DOHH2 (cell line): ENCODE results near the gene POC1B.

Experiments used
- EZH2phosphoT487 ChIP-seq: fragments of 200-600 bp; sonication (generic); IDR thresholded peaks from 2 replicates; pipeline ENCODE4 v1.6.1; 2017; ENCODE audit warnings: borderline replicate concordance, mild to moderate bottlenecking, antibody characterized with exemption, low read length, moderate library complexity, mixed read lengths
- TF ChIP-seq, protein P1 (sequence below): fragments of 200-600 bp; sonication (generic); IDR thresholded peaks from one replicate; pipeline ENCODE4 v1.5.1; 2014; ENCODE audit warnings: antibody characterized with exemption, mild to moderate bottlenecking, low read depth, low read length; ENCODE audit not compliant: poor library complexity, severe bottlenecking

DNA sequence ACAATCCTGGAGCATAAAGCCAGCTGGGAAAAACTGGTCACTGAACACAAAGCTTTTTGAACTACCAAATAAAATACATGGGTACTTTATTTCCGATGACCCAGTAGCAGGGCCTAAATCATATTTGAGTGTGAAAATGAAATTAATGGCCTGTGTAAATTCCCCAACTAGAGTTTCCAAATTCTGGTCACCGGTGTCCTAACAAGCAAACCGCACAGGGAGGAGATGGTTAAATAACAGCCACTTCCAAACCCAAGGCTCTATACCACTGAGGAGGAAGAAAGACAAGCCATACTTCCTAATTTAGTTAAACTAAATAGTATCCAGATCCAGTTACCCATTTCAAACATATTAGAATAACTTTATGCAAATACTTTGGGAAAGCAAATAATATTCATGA lies 133.5 kb downstream of the POC1B start:
- TF ChIP-seq, protein P1, sequence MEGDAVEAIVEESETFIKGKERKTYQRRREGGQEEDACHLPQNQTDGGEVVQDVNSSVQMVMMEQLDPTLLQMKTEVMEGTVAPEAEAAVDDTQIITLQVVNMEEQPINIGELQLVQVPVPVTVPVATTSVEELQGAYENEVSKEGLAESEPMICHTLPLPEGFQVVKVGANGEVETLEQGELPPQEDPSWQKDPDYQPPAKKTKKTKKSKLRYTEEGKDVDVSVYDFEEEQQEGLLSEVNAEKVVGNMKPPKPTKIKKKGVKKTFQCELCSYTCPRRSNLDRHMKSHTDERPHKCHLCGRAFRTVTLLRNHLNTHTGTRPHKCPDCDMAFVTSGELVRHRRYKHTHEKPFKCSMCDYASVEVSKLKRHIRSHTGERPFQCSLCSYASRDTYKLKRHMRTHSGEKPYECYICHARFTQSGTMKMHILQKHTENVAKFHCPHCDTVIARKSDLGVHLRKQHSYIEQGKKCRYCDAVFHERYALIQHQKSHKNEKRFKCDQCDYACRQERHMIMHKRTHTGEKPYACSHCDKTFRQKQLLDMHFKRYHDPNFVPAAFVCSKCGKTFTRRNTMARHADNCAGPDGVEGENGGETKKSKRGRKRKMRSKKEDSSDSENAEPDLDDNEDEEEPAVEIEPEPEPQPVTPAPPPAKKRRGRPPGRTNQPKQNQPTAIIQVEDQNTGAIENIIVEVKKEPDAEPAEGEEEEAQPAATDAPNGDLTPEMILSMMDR: no peak
- no peak for TF ChIP-seq EZH2phosphoT487
